8988T (cell line): ENCODE results near the gene ARHGAP26.

Source experiments
- DNase-seq: peaks from one replicate; pipeline ENCODE4 v3.0.0; 2011

Gene ARHGAP26

DNA sequence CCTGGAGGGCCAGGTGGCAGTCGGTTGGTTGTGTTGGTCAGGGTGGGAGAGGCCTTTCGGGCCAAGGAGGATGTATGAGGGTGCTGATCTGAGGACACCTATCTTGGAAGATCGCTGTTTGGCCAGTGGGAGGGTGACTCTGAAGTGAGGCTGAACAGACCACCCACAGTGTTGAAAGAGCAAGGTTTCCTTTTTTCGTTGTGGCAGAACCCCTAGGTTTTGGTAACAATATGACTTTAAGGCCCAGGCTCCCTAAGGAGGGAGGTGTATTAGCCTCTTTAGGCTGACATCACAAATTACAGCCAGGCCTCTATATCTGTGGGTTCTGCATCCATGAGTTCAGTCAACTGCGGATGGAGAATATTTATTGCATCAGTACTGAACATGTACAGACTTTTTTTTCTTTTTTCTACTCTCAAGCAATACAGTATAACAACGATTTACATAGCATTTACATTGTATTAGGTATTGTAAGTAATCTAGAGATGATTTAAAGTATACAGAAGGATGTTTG is 86.1 kb downstream of the ARHGAP26 start:
- DNase-seq, result no peak

DNA sequence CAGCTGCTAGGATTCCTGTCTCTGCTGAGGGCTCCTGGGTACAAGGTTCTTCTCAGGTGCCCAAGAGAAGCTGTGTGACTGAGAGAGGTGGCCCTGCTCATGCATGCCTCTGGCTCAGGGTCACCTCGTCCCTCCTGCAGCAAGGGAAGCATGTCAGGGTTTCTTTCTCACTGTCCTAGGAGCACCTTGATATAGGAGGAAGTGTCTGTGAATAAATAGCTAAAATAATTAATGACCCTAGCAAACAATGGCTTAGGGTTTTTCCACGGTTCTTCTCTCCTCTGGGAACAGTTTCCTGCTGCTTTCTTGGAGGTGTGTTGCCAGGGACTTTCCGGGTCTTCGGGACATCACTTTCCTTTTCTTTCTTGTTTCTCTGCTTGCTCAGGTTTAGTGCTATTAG is 87.2 kb downstream of the ARHGAP26 start:
- DNase-seq, result no peak

DNA sequence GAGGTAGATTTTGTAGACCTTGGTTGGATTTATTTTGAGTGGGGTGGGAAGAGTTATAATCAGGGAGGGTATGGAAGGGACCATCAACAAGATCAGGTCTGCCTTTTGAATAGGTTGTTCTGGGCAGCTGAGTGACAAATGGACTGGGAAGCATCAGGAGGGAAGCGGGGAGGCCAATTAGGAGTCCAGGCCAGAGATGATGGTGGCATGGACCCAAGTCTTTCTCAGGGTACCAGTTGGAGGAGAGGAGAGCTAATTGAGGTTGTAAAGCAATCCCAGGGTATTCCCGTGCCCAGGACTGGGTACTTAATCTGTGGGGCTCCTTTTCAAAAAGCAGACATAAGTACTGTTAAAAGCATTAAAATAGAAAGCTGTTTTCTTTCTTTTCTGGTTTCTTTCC is 88.9 kb downstream of the ARHGAP26 start:
- DNase-seq, result no peak

DNA sequence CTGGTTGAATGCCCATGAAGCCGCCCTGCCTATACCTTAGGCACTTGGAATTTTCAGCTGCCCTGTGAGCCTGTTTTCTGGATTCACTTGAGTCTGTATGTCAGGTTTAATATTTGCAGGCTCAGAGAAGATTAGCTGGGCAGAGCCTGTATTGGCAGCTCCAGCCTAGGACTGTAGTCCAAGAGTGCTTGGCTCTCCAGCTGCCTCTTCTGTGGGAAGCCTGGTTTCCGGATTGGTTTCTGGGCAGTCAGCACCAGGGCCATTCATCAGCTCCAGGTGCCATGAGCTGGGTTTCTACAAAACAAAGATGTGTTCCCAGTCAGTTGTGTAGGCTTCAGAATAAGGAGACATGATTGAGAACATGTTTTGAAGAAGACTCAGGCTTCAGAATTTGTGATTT is 90.1 kb downstream of the ARHGAP26 start:
- no peak for DNase-seq

DNA sequence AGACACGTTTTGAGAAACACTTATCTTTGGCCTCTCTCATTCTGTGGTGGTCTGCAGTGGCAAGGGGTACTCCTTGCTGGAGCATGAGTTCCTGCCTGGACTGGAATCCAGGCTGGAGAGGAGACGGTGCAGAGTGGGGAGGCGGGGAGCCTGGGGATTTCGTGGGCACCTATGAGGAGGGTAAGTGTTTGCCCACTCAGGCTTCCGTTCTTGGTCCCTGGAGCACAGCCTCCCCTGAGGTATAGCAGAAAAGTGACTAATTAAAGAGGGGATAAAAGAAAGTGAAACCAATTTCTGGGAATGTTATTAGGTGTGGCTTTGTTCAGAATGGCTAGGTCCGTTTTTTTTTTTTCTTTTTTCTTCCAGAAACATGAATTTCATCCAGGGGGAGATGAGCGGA is 90.8 kb downstream of the ARHGAP26 start:
- DNase-seq, result no peak

DNA sequence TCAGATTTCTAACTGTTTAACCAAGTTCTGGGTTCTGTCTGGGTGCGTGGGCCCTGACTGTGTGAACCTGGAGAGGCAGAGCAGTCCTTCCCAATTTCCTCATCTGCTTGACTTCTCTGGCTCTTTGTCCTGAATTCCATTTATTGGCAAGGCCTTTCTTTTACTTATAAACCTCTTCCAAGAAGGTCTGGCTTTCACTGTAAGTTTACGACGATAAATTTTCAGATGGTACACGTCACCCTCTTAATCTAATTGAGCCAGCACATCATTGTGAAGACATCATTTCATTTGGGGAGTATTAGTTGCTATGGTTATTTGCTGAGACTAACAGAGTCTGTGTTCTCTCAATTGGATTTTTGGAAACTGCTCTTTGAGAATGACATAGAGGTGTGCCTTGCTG is 92.4 kb downstream of the ARHGAP26 start:
- no peak for DNase-seq

DNA sequence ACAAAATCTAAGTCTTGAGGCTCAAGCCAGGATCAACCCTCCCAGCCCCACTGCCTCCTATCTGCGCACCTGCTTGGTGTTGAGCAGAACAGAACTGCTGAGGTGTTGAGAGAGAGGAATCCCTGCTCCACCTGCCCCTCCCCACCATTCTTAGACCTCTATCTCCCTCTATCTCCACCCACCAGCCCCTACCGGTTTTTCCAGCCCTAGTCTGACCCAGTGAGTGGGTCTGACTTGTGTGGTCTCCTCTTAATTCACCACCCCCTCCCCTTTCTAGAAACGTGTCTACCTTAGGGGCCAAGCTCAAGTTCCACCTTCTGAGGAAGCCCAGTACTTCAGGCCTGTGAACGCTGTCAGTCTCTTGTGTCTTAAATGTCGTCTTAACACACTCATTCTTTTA is 93.7 kb downstream of the ARHGAP26 start:
- no peak for DNase-seq

DNA sequence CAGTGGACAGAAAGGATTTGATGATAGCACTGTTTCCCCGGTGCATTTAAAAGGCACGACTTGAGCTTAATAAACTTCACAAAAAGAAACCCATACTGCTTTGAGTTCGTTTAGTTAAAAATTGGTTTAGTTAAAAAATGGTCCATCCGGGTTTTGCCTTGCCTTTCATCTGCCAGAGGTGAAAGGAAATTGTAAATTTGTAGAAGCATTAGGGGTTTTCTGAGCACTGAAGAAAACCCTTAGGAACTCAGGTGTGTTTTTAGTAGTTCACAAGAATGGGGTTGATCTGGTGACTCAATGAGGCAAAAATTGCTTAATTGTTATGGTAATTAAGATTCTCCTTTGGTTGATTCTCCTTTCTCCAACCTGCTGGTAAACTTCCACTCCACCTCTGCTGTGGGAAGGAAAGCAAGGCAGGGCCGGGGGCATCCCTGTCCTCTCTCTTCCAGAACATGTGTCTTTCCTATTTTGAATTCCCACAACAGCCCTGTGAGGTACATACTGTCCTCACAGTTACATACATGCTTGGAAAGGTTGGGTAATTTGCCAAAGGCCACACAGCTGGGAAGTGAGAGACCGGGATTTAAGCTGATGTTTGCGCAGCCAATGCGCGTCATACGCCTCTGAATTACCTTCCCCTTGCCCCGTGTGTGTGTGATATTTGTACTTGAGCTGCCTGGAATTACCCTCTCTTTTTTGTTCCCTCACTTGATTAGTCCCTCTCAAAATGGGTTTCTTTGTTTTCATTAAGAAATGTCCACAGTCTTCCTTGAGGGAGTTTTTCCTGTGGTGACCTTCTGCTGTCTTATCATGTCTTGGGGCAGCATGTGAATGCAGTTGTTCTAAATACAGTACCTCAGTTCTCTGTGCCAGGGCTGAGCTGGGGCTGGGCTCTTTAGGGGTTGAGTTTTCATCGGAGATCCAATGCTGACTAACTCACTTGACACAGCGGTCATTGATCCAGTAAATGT is 94.4 kb downstream of the ARHGAP26 start:
- no peak for DNase-seq

DNA sequence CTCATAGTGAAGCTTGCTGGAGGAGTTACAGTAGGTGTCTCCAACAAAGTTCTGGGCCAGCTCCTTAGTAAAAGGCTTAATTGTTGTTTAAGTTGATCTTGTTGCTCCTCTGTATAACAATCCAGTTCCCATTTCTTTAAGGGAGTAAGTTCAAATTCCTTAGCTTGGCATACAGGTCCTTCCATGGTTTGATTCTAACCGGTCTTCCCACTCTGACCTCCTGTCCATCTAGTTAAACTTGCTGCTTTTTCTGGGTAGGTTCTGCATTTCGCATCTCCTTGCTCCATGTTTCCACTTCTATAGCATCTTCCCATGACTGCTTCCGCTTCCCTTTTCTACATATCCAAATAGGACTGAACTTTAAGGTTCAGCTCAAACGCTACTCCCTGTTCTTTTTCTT is 95.5 kb downstream of the ARHGAP26 start:
- DNase-seq, result no peak

DNA sequence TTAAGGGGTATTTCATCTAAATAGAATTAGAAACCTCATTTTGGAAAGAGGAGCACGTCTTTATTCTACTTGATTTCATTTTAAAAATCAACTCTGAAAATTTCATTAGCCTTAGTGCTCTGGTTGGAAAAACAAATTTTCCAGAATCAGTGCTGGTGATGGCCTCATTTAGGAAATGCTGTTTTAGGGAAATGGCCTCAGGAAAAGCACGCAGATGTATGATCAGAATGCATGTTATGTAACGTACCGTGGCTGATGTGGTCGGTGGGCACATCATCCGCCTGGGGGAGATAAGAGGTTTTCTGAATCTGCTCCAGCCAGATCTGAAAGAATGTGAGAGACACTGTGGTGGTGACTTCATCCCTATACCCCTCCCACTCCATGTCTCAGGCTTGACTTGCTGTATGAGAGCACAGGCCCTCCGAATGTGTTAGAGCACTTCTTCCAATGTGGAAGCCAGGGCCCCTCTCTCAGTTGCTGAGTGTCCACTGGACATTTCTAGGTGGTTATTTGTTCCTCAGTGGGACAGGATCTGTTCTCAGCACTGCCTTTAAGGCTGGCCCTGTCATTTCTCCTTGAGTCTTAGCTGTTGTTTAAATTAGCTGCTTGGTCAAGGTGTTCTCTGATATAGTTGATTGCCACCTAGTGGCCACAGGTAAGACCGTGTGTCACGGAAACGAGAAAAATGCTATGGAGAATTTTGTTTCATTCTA is 96.5 kb downstream of the ARHGAP26 start:
- DNase-seq, result peak; percentile 46

DNA sequence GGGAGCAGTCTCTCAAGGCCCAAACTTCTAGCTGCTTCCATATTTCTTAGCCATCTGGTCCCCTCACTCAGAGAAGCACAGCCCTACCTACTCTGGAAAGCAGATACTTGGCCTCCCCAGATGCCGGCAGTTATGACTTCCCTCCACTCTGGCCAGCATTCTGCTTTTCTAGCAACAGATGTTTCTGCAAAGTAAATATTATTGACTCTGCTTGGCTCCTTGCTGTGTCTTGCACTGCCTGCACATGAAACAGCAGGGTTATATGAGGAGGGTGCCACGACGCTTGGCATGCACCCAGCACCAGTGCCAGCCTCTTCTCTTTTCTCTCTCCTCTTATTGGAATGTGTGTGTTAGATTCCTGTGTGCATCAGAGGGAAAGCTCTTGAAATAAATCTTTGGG is 99.7 kb downstream of the ARHGAP26 start:
- no peak for DNase-seq

DNA sequence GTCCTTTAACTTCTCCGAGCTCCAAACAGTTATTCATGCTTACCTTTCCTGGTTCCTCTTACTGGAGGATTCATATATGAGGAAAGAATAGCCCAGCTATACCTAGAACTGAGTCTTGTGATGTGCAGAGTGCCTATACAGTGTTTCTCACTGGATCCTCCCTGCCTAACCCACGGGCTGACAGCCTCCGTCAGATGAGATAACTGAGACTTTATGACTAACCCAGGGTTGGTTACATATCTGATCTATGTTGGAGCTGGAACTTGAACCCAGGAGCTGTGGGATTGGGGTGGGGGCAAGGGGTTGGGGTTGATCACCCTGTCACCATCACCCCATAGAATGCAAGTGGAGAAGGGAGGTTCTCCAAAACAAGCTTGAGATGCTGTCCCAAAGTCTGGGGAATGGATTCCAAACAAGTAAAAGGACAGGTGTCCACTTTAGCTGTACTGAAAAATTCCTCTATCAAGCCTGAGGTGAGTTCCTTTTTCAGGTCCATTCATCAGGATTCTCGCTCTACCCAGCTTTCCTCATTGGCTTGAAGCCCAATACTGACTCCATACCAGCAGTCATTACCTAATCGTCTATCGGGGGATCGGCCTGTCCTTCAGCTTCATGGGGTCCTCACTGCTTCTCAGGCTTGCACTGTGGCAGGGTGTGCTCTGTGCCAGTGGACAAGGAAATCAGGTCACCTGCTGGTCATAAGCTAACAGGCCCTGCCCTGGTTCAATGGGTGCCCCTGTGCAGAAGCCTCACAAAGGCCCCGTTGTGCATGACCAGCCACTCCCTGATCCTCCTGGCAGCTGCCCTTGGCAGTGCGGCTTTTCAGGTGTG is 100.6 kb downstream of the ARHGAP26 start:
- DNase-seq, result no peak

DNA sequence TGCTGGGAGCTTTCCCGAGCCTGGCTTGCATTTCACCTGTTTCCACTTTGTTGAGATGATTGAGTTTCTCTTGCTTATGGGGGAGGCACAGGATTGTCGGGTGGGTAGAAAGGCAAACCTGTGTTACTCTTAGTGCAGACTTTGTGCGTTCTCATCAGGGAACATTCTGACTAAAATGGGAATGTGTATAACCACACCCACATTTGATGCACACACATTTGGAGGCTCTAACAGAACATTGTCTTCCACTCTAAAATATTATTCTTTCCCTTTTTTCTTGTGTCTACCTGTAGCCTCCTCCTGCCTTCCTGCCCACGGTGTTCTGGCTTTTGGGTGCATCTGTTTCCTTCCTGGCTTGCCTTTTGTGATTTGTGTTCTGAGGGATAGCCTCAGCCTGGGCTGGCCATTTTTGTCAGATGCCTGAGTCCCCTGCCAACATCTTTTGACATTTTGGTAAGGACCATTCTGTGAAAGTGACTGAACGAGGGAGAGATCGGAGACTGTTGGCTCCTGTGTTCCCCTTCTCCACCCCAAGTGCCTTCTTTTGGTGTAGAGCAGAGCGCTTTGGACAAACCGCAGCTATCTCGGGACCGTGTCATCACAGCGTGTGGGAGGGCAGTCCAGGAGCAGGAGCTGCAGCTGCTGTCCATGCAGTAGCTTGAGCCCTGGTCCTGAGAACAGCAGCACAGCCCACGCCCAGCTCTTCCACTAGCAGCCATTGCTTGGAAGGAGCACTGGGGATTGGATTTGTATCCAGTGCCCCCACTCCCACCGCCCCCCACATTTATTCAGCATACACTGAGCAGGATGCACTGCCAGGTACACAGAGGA is 101.4 kb downstream of the ARHGAP26 start:
- DNase-seq, result no peak

DNA sequence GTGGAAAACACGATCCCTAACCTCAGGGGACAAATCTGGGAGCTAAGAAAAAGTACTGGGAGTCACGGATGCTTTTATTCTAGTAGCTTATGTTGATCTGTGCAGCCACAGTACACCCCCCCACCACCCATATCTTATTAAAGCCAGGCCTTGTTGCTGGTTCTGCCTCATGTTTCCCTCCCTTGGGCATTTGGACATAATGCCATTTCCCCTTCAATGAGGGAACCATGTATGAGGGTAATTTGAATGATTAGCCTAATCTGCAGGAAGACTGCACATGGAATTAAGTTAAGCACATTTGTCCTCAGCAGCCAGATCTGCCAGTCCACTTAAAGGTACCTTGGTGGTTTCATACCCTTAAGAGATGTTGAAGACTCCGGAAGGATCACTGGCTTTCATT is 102.0 kb downstream of the ARHGAP26 start:
- DNase-seq, result no peak

DNA sequence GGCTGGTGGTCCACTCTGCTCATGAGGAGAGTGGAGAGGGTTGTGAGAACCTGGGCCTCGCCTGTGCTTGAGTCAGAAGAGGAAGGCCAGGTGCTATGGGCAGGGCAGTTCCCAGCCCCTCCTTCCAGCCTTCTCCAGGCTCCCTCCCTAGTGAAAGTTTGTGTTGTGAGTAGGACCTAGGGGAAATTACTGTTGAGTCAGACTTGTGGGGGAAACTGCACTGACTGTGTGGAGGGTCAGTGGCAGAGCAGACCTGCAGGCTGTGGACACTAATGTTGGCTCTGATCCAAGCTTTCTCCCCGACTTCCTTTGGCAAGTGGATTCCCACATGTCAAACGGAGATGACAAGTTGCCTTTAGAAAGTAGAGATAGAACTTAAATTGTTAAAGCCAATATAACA is 102.6 kb downstream of the ARHGAP26 start:
- DNase-seq, result no peak

DNA sequence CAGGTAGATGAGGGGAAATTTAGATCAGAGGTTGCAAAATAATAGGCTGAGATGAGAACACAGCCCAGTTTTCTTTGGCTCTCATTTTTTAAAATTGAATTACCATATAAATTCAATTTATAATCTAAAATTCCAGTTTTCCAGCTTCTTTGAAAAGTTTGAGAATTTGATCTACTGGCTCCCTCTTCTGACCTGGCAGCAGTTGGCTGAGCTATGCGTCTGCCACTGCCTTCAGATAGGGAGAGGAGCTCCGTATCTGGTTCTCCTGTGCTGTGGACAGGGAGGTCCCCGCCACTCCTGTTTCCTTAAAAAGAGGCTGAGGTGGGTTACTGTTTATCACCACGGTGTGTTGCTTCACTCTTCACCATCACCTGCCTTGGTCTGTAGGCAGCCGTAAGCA is 103.7 kb downstream of the ARHGAP26 start:
- no peak for DNase-seq

DNA sequence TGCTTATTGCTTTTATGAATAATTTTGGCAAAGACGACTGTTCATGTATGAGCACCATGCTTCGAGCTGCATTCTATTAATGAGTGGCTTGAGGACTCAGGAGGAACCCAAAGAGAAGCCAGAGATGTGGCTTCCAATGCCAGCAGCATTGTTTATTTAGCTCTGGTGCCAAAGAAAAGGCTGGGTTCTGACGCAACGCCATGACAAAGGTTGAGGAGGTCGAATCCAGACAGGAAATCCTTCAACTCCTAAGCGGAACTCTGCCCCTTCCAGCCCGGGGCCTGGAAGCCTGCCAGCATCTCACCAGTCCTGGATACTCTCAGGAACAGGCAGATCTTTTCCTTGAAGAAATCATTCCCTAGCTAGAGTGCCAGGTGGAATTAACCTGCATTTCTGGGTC is 104.4 kb downstream of the ARHGAP26 start:
- DNase-seq, result no peak

DNA sequence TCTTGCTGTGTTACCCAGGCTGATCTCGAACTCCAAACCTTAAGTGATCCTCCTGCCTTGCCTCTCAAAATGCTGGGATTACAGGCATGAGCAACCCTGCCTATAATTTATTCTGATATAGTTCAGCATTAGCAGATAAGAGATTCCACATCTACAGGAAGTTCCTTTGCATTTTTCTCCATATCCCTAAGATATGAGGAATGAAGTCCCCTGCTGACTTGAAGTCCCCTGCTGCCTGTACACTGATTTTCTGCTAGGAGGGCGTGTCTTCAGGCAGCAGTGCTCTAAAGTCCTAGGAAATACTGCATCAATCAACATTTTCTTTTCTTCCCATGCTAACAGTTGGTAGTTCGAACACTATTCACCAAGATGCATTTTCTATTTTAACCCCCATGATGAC is 105.8 kb downstream of the ARHGAP26 start:
- DNase-seq, result no peak

DNA sequence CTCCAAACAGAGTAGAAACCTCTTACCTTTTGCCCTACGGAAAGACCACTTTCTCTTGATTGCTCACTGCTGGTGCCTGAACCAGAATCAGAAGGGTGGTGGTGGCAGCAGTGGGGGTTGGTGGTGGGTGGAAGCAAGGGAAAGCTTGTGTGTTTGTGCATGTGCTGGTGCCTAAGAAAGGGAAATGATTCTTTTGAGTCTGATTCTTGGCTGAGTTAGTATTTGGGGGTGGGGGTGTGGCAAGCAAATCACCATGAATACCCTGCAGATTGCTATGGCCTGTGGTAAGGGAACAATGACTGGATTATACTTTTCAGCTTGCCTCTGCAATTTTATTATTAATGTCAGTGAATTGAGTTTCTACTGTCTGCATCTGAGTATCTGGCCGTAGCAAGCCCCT is 106.6 kb downstream of the ARHGAP26 start:
- no peak for DNase-seq

DNA sequence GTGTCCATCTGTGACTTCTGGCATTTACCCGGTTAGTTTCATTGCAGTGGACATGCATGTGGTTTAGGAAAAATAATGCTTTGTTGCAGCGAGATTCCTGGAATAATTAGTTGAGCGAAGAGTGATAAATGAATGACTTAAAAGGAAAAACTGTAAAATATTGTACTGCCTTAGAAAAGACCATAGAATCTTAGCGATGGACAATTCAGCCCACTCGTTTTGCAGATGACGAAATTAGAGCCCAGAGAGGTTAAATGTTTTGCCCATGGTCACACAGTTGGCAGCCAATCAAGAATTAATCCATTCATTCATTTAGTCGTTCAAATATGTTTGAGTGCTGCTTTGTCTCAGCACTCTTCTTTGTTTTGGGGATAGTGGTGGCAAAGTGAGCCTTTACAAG is 107.9 kb downstream of the ARHGAP26 start:
- no peak for DNase-seq

DNA sequence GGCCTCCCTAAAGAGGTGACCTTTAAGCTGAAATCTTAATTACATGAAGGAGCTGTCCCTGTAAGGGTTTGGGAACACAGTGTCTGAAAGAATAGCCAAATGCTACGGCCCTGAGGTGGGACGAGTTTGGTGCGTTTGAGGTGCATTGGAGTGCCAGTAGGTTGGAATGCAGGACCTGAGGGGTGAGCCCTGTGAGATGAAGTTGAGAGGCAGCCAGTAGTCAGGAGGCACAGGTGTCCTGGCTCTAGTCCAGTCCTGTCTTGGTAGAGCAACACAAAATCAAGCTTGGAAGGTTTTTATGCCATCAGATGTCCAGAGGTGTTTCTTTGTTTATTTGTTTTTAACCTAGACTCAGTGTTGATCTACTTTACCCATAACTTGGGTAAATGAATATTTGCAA is 108.5 kb downstream of the ARHGAP26 start:
- DNase-seq, result no peak

DNA sequence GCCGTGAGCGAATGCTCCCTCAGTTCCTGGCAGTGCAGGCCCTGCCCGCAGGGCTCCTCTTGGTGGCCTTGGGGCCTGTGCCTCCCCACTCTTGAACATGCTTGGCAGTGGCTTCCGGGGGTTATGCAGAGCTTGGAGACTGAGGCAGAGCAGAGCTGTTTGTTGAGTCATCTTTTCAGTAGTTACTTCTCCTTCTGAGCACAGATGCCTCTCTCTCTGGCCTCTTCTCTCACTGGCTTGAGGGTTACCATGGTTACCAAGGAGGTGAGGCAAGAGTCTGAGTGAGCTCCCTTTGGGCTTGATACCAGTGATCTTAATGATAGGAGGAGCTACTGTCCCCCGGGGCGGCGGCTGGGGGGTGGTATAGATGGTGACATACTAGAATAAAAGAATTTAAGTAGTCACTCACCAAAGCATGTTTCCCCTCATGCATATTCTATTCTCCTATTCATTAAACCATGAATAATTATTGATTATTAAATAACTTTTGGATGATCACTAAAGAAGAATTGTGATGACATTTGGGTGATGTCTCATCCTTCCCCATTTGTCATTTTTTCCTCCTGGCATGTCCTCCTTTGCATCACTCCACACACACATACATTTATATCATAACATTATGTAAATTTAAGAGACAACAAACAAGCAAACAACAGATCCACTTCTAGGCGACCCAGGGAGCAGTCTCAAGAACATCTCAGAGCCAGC is 111.1 kb downstream of the ARHGAP26 start:
- no peak for DNase-seq
